OCI-LY7 (cell line): ENCODE results near the gene PLEKHF1. TPM values are rescaled to one million over a fixed set of nuclear protein-coding genes. Genes with fewer than 3 reads are reported as not detected.
A peak's percentile ranks its signal among the peaks of the same experiment; 100 is the strongest.

ENCODE experiments used
- BruUV-seq: library from RNA; stranded (reverse); fragments of 400-500 nt; replicated peaks from 2 replicates; lab custom pipeline; 2021; lab: Mats Ljungman, UMichigan
- CTCF ChIA-PET: fragments of 300-600 bp; sonication (Branson Sonifier 250); formaldehyde crosslinking; loops from one replicate; lab custom pipeline; 2022; ENCODE audit warnings: antibody characterized with exemption; ENCODE audit not compliant: unreplicated experiment; lab: Charles Lee
- POLR2A ChIA-PET: fragments of 300-600 bp; sonication (Branson Sonifier 250); formaldehyde crosslinking; loops from one replicate; lab custom pipeline; 2022; ENCODE audit warnings: antibody characterized with exemption; lab: Charles Lee
- DNase-seq: peaks from one replicate; pipeline ENCODE4 v3.0.0-alpha.2; 2015; ENCODE audit warnings: low spot score
- H2AFZ ChIP-seq: fragments of 200-600 bp; sonication (generic), shearing (Covaris generic); 2 replicates; pipeline ENCODE4 v1.6.1; 2014; ENCODE audit warnings: mild to moderate bottlenecking, antibody characterized with exemption, low read length, moderate library complexity
- H3K27ac ChIP-seq: fragments of 200-600 bp; sonication (generic); 2 replicates; pipeline ENCODE4 v1.5.1; 2014; ENCODE audit warnings: mixed run types, low read depth, mild to moderate bottlenecking, moderate library complexity, low read length, inconsistent platforms; ENCODE audit not compliant: poor library complexity, severe bottlenecking
- H3K36me3 ChIP-seq: fragments of 200-600 bp; sonication (generic); 2 replicates; pipeline ENCODE4 v1.6.1; 2014; ENCODE audit warnings: mild to moderate bottlenecking, antibody characterized with exemption, low read length, moderate library complexity, mixed read lengths; ENCODE audit not compliant: insufficient read depth
- H3K4me1 ChIP-seq: fragments of 200-600 bp; sonication (generic); 2 replicates; pipeline ENCODE4 v1.5.1; 2014; ENCODE audit warnings: mild to moderate bottlenecking, low read length; ENCODE audit not compliant: insufficient read depth, poor library complexity, severe bottlenecking
- H3K4me2 ChIP-seq: fragments of 200-600 bp; sonication (generic); 2 replicates; pipeline ENCODE4 v1.6.1; 2014; ENCODE audit warnings: mild to moderate bottlenecking, low read length
- H3K4me3 ChIP-seq: fragments of 200-600 bp; sonication (generic); 2 replicates; pipeline ENCODE4 v1.5.1; 2014; ENCODE audit warnings: mild to moderate bottlenecking, low read depth, low read length; ENCODE audit not compliant: poor library complexity, severe bottlenecking
- H3K79me2 ChIP-seq: fragments of 200-600 bp; sonication (generic); 2 replicates; pipeline ENCODE4 v1.6.1; 2016; ENCODE audit warnings: low read depth, mild to moderate bottlenecking, low read length, moderate library complexity, mixed read lengths; ENCODE audit not compliant: insufficient read depth
- H3K9me2 ChIP-seq: fragments of 200-600 bp; sonication (generic); 2 replicates; pipeline ENCODE4 v1.6.1; 2016; ENCODE audit warnings: mild to moderate bottlenecking, low read length, mixed read lengths; ENCODE audit not compliant: insufficient read depth
- H3K9me3 ChIP-seq: fragments of 200-600 bp; sonication (generic); 2 replicates; pipeline ENCODE4 v1.6.1; 2014; ENCODE audit warnings: mild to moderate bottlenecking, mixed run types, low read length, mixed read lengths
- H4K20me1 ChIP-seq: fragments of 200-600 bp; sonication (generic); 2 replicates; pipeline ENCODE4 v1.6.1; 2014; ENCODE audit warnings: mild to moderate bottlenecking, antibody characterized with exemption, low read length, moderate library complexity, mixed read lengths; ENCODE audit not compliant: insufficient read depth
- CTCF ChIP-seq: fragments of 200-600 bp; sonication (generic); conservative IDR thresholded peaks from 2 replicates; pipeline ENCODE4 v1.5.1; 2014; ENCODE audit warnings: mild to moderate bottlenecking, antibody characterized with exemption, low read length, moderate library complexity, mixed read lengths
- EZH2phosphoT487 ChIP-seq: fragments of 200-600 bp; sonication (generic); IDR thresholded peaks from 2 replicates; pipeline ENCODE4 v1.6.1; 2018; ENCODE audit warnings: low read depth, borderline replicate concordance, mild to moderate bottlenecking, mixed run types, antibody characterized with exemption, low read length, moderate library complexity, mixed read lengths
- intact Hi-C: fragments of 100-400 bp; cut with micrococcal nuclease; formaldehyde crosslinking; loops from one replicate; pipeline ENCODE4 v1.10.0; 2022; ENCODE audit not compliant: unreplicated experiment
- total RNA-seq, 2 experiments: library from RNA; depleted of rRNA in 1 of 2; stranded (reverse); fragments of >200 nt in 1 of 2; shearing (Covaris generic) in 1 of 2; gene quantifications; 2 replicates each; pipeline ENCODE4 v1.2.3, GENCODE V29; 2014 to 2022

Gene PLEKHF1
- total RNA-seq, 2 experiments from 2014 or later = 5.0 to 7.0 TPM

GRCh38 chr19:29715701-29716581 is 50.7 kb downstream of the PLEKHF1 start:
- Histone ChIP-seq H4K20me1 (no peaks in the 10 kb centered on the region; the same call in 1 of the 2 replicates), H2AFZ (peak overlapping the region; percentile 84), H3K79me2 (peaks cover 15% of the 10 kb centered on the region), H3K9me2 (no peaks in the 10 kb centered on the region), H3K4me3 (peak overlapping the region; percentile 99), H3K36me3 (0 out of 2 replicates have a peak, but pooled peaks cover 3% of the 10 kb centered on the region), H3K4me1 (peaks cover 24% of the 10 kb centered on the region), H3K9me3 (no peaks in the 10 kb centered on the region), H3K27ac (peak overlapping the region; percentile 68), H3K4me2 (peak overlapping the region; percentile 96)
- TF ChIP-seq EZH2phosphoT487 (no peak), CTCF (no peak)
- TSS peak; percentile 88 for BruUV-seq
- POLR2A ChIA-PET = interaction anchor here (0.6 to 4.1 kb wide), 10 partner anchors 9 to 225 kb away, joined by 3 to 21 read pairs (median 4); partner anchors contain the start of gene POP4
- intact Hi-C loops = loop anchor here (1.0 to 2.0 kb wide), 3 partner anchors 22 to 106 kb away; partner anchors contain the start of gene PLEKHF1
- CTCF ChIA-PET = interaction anchor here (0.5 to 1.7 kb wide), 11 partner anchors 22 to 636 kb away, joined by 3 to 13 read pairs (median 3); no protein-coding TSS in a partner anchor
- DNase-seq = peak; percentile 18

GRCh38 chr19:29717051-29717450 is 51.8 kb downstream of the PLEKHF1 start:
- BruUV-seq = no TSS peak

More at GRCh38 chr19:29717051-29717450, 51.8 kb downstream of the PLEKHF1 start:
- no peak overlapping the region for H2AFZ ChIP-seq
- H3K4me3 ChIP-seq = no peak overlapping the region
- no peaks in the 10 kb centered on the region for H3K9me2 ChIP-seq
- ChIA-PET CTCF (interaction anchor here (0.6 to 1.7 kb wide), 7 partner anchors 23 to 635 kb away, joined by 3 to 13 read pairs (median 3); no protein-coding TSS in a partner anchor), POLR2A (interaction anchor here (0.6 to 4.1 kb wide), 4 partner anchors 11 to 114 kb away, joined by 3 to 17 read pairs (median 7); partner anchors contain the start of gene POP4)
- no peak overlapping the region for H3K27ac ChIP-seq
- no peak for TF ChIP-seq EZH2phosphoT487
- no peak for TF ChIP-seq CTCF
- no peaks in the 10 kb centered on the region; the same call in 1 of the 2 replicates for H4K20me1 ChIP-seq
- H3K4me2 ChIP-seq = peak overlapping the region; percentile 96; the same call in 1 of the 2 replicates
- H3K36me3 ChIP-seq = 0 out of 2 replicates have a peak, but pooled peaks cover 3% of the 10 kb centered on the region
- no peak for DNase-seq
- H3K9me3 ChIP-seq = no peaks in the 10 kb centered on the region
- H3K79me2 ChIP-seq = peaks cover 15% of the 10 kb centered on the region
- intact Hi-C loops = loop anchor here (2.0 kb wide), 1 partner anchor 52 kb away; the partner anchor contains the start of gene PLEKHF1
- peaks cover 24% of the 10 kb centered on the region for H3K4me1 ChIP-seq
